IMR-90 (cell line): Measurements from ENCODE around the gene CD8B2. TPM values are rescaled to one million over a fixed set of nuclear protein-coding genes. Genes with fewer than 3 reads are reported as not detected.

Experiments
- ATAC-seq: fragments of 200-7000 bp; cut with Tn5 transposase; 2 replicates; pipeline ENCODE4 v1.9.1; 2020; ENCODE audit warnings: low read depth, mild to moderate bottlenecking, moderate library complexity
- BruUV-seq: library from RNA; stranded (reverse); fragments of 400-500 nt; replicated peaks from 2 replicates; lab custom pipeline; 2021; lab: Mats Ljungman, UMichigan
- CTCF ChIA-PET: fragments of 300-600 bp; formaldehyde crosslinking; extraction: SDS; loops from one replicate; lab custom pipeline; 2021; ENCODE audit warnings: antibody characterized with exemption; lab: Yijun Ruan, JAX
- POLR2A ChIA-PET: fragments of 300-600 bp; sonication (Branson Sonifier 250); formaldehyde crosslinking; loops from one replicate; lab custom pipeline; 2022; ENCODE audit warnings: antibody characterized with exemption; ENCODE audit not compliant: unreplicated experiment; lab: Charles Lee
- DNase-seq: peaks from one replicate; pipeline ENCODE4 v3.0.0; 2013
- H2AFZ ChIP-seq: replicated peaks from 2 replicates; pipeline ENCODE3; 2013; ENCODE audit warnings: low read length, mild to moderate bottlenecking; ENCODE audit not compliant: poor library complexity
- H2AK5ac ChIP-seq: 2 replicates; pipeline ENCODE4 v1.6.1; 2013; ENCODE audit warnings: low read depth, low read length, inconsistent platforms
- H2AK9ac ChIP-seq: replicated peaks from 2 replicates; pipeline ENCODE3; 2013; ENCODE audit warnings: mild to moderate bottlenecking, low read depth, low read length, moderate library complexity; ENCODE audit not compliant: poor library complexity
- H2BK120ac ChIP-seq: 2 replicates; pipeline ENCODE4 v1.6.1; 2013; ENCODE audit warnings: low read depth, low read length, inconsistent platforms
- H2BK15ac ChIP-seq: 3 replicates; pipeline ENCODE4 v1.6.1; 2013; ENCODE audit warnings: low read depth, low read length, inconsistent platforms
- H2BK20ac ChIP-seq: 2 replicates; pipeline ENCODE4 v1.6.1; 2013; ENCODE audit warnings: low read depth, mild to moderate bottlenecking, inconsistent platforms, low read length, moderate library complexity
- H2BK5ac ChIP-seq: 2 replicates; pipeline ENCODE4 v1.6.1; 2013; ENCODE audit warnings: mild to moderate bottlenecking, low read depth, low read length, inconsistent platforms; ENCODE audit not compliant: poor library complexity, severe bottlenecking
- H3K14ac ChIP-seq: replicated peaks from 2 replicates; pipeline ENCODE4 v1.6.1; 2013; ENCODE audit warnings: low read depth, low read length, inconsistent platforms
- H3K18ac ChIP-seq: 2 replicates; pipeline ENCODE4 v1.6.1; 2013; ENCODE audit warnings: low read depth, low read length, control low read depth
- H3K23ac ChIP-seq: 2 replicates; pipeline ENCODE4 v1.6.1; 2013; ENCODE audit warnings: low read depth, low read length, inconsistent platforms
- H3K27ac ChIP-seq: 2 replicates; pipeline ENCODE4 v1.5.1; 2013; ENCODE audit warnings: mild to moderate bottlenecking, control low read depth, low read length; ENCODE audit not compliant: insufficient read depth
- H3K27me3 ChIP-seq: 2 replicates; pipeline ENCODE4 v1.6.1; 2013; ENCODE audit warnings: low read length; ENCODE audit not compliant: control insufficient read depth, insufficient read depth
- H3K36me3 ChIP-seq: 2 replicates; pipeline ENCODE4 v1.6.1; 2013; ENCODE audit warnings: low read length, mixed read lengths; ENCODE audit not compliant: control insufficient read depth, insufficient read depth
- H3K4ac ChIP-seq: 2 replicates; pipeline ENCODE4 v1.6.1; 2013; ENCODE audit warnings: low read depth, low read length, inconsistent platforms
- H3K4me1 ChIP-seq: 2 replicates; pipeline ENCODE4 v1.6.1; 2013; ENCODE audit warnings: low read length, mixed read lengths; ENCODE audit not compliant: control insufficient read depth, insufficient read depth
- H3K4me2 ChIP-seq: 2 replicates; pipeline ENCODE4 v1.6.1; 2013; ENCODE audit warnings: low read depth, mild to moderate bottlenecking, control low read depth, low read length, moderate library complexity
- H3K4me3 ChIP-seq: 2 replicates; pipeline ENCODE4 v1.5.1; 2013; ENCODE audit warnings: low read depth, mild to moderate bottlenecking, control low read depth, low read length, moderate library complexity; ENCODE audit not compliant: insufficient read depth
- H3K56ac ChIP-seq: 2 replicates; pipeline ENCODE4 v1.6.1; 2013; ENCODE audit warnings: low read length, inconsistent platforms; ENCODE audit not compliant: insufficient read depth; ENCODE audit errors: extremely low read depth
- H3K79me1 ChIP-seq, 2 experiments: 2 replicates each; pipeline ENCODE4 v1.6.1; 2013; ENCODE audit warnings: low read length in 2 of 2, inconsistent platforms in 1 of 2, low read depth in 1 of 2
- H3K9ac ChIP-seq: 2 replicates; pipeline ENCODE4 v1.6.1; 2013; ENCODE audit warnings: low read depth, low read length, control low read depth
- H3K9me1 ChIP-seq: 2 replicates; pipeline ENCODE4 v1.6.1; 2013; ENCODE audit warnings: low read length, inconsistent platforms; ENCODE audit not compliant: insufficient read depth
- H3K9me3 ChIP-seq: 2 replicates; pipeline ENCODE4 v1.6.1; 2013; ENCODE audit warnings: low read length; ENCODE audit not compliant: control insufficient read depth, insufficient read depth
- H4K20me1 ChIP-seq: 2 replicates; pipeline ENCODE4 v1.6.1; 2013; ENCODE audit warnings: low read length, inconsistent platforms; ENCODE audit not compliant: insufficient read depth
- H4K5ac ChIP-seq: 2 replicates; pipeline ENCODE4 v1.6.1; 2013; ENCODE audit warnings: mild to moderate bottlenecking, low read depth, low read length, control low read depth
- H4K8ac ChIP-seq, 2 experiments: 2 replicates each; pipeline ENCODE4 v1.6.1; 2013; ENCODE audit warnings: low read depth in 2 of 2, low read length in 2 of 2, control low read depth in 1 of 2, inconsistent platforms in 1 of 2
- H4K91ac ChIP-seq: 2 replicates; pipeline ENCODE4 v1.6.1; 2013; ENCODE audit warnings: low read depth, low read length, inconsistent platforms; ENCODE audit not compliant: insufficient read depth
- MAZ ChIP-seq: IDR thresholded peaks from 2 replicates; pipeline ENCODE4 v1.6.1; 2012; ENCODE audit warnings: low read depth, mild to moderate bottlenecking, low read length, improper control_type of control experiment, moderate library complexity, borderline replicate concordance
- MXI1 ChIP-seq: IDR thresholded peaks from 2 replicates; pipeline ENCODE4 v1.6.1; 2012; ENCODE audit warnings: low read depth, mild to moderate bottlenecking, low read length, moderate library complexity, borderline replicate concordance
- WGBS, 2 experiments: methylation state at CpG; one replicate each; pipeline versions ENCODE4 v1.1.5 to v1.1.7; 2013; ENCODE audit warnings: missing lambda C conversion rate in 2 of 2; ENCODE audit not compliant: insufficient read length in 1 of 2; ENCODE audit errors: extremely low coverage in 2 of 2; 5-methylcytosine and 5-hydroxymethylcytosine counted together
- dilution Hi-C: fragments of 300-500 bp; cut with HindIII; formaldehyde crosslinking; loops from one replicate; pipeline ENCODE4 v1.14.3; 2018; ENCODE audit warnings: low sequenced_read_pairs; ENCODE audit not compliant: unreplicated experiment
- in situ Hi-C: fragments of 300-500 bp; cut with MboI; formaldehyde crosslinking; loops from 3 replicates; pipeline ENCODE4 v1.14.3; 2019; ENCODE audit warnings: low sequenced_read_pairs, inconsistent platforms, mixed read lengths
- intact Hi-C: fragments of 100-400 bp; cut with micrococcal nuclease; formaldehyde crosslinking; loops from 2 replicates; pipeline ENCODE4 v1.10.0; 2022
- polyA plus RNA-seq, 3 experiments: library from polyadenylated mRNA; depleted of rRNA; stranded (reverse); fragments of >200 nt; gene quantifications; 2 replicates each; pipeline ENCODE4 v1.2.3, GENCODE V29; 2012; ENCODE audit warnings: low replicate concordance in 1 of 3
- total RNA-seq: library from RNA; depleted of rRNA; stranded (reverse); fragments of >200 nt; gene quantifications from 2 replicates; pipeline ENCODE4 v1.2.3, GENCODE V29; 2012

The CD8B2 gene
- total and polyA plus RNA-seq, 2 of the 4 experiments (the other 2 are of a cell fraction): not detected

GRCh38 chr2:106540886-106541285, 53.7 kb downstream of the CD8B2 start:
- H2BK120ac ChIP-seq: no peak overlapping the region
- no peak for TF ChIP-seq MAZ
- no peak for TF ChIP-seq MXI1
- H3K23ac ChIP-seq: no peak overlapping the region
- no peaks in the 10 kb centered on the region for H3K9me3 ChIP-seq
- no TSS peak for BruUV-seq
- dilution Hi-C loops: no loop called here
- H3K79me1 ChIP-seq: no peaks in the 10 kb centered on the region
- in situ Hi-C loops: loop anchor here (10.0 kb wide), 1 partner anchor 436 kb away; no protein-coding TSS in a partner anchor
- H3K36me3 ChIP-seq: no peaks in the 10 kb centered on the region
- H2BK5ac ChIP-seq: no peak overlapping the region
- H3K27ac ChIP-seq: no peak overlapping the region
- H4K5ac ChIP-seq: no peak overlapping the region
- H4K20me1 ChIP-seq: no peaks in the 10 kb centered on the region
- no peak overlapping the region for H4K91ac ChIP-seq
- no peak overlapping the region for H3K4ac ChIP-seq
- ChIA-PET POLR2A (no interaction called here), CTCF (no interaction called here)
- H3K9ac ChIP-seq: no peak overlapping the region
- no peaks in the 10 kb centered on the region for H3K9me1 ChIP-seq
- H2AFZ ChIP-seq: no peak overlapping the region
- H4K8ac ChIP-seq: no peak overlapping the region
- no peak overlapping the region for H2AK9ac ChIP-seq
- no peak overlapping the region for H3K56ac ChIP-seq
- H3K4me1 ChIP-seq: no peaks in the 10 kb centered on the region
- ATAC-seq: no peak
- intact Hi-C loops: loop anchor here (5.0 kb wide), 1 partner anchor 289 kb away; no protein-coding TSS in a partner anchor
- no peak overlapping the region for H3K18ac ChIP-seq
- no peak overlapping the region for H3K4me2 ChIP-seq
- H3K27me3 ChIP-seq: peaks cover 6% of the 10 kb centered on the region
- no peak overlapping the region for H3K14ac ChIP-seq
- H2BK20ac ChIP-seq: no peak overlapping the region
- H2AK5ac ChIP-seq: no peak overlapping the region
- H3K4me3 ChIP-seq: no peak overlapping the region
- no peak for DNase-seq
- no peak overlapping the region for H2BK15ac ChIP-seq
- WGBS, 2 experiments: no CpG with 5 or more reads among the region's 5 CpGs
